Small intestine (tissue), 7 donors: Measurements from ENCODE around the gene CASK. TPM values are rescaled to one million over a fixed set of nuclear protein-coding genes. Genes with fewer than 3 reads are reported as not detected.

Experiments used
- DNase-seq, 2 donors: peaks; one replicate each; pipeline versions ENCODE4 v3.0.0 to v3.0.0-alpha.2; 2013
- FAIRE-seq: peaks from 2 replicates; lab custom pipeline; 2012; peaks lifted over from hg19 to GRCh38; lab: Jason Lieb, UNC
- H3K27ac ChIP-seq, 3 donors: one replicate each; pipeline ENCODE4 v1.5.1; 2013; ENCODE audit warnings: low read length in 2 of 3, mild to moderate bottlenecking in 2 of 3, control low read depth in 1 of 3, inconsistent platforms in 1 of 3, low read depth in 1 of 3, moderate library complexity in 1 of 3
- H3K27me3 ChIP-seq, 3 donors: one replicate each; pipeline ENCODE4 v1.6.1; 2013; ENCODE audit warnings: low read length in 3 of 3, inconsistent platforms in 1 of 3; ENCODE audit not compliant: control insufficient read depth in 3 of 3, insufficient read depth in 3 of 3
- H3K36me3 ChIP-seq, 3 donors: one replicate each; pipeline ENCODE4 v1.6.1; 2013; ENCODE audit warnings: low read length in 3 of 3, inconsistent platforms in 1 of 3, low read depth in 1 of 3, mild to moderate bottlenecking in 1 of 3, moderate library complexity in 1 of 3; ENCODE audit not compliant: control insufficient read depth in 3 of 3, insufficient read depth in 2 of 3
- H3K4me1 ChIP-seq, 3 donors: one replicate each; pipeline ENCODE4 v1.6.1; 2013; ENCODE audit warnings: low read length in 2 of 3, inconsistent platforms in 1 of 3, low read depth in 1 of 3, mild to moderate bottlenecking in 1 of 3, moderate library complexity in 1 of 3; ENCODE audit not compliant: control insufficient read depth in 3 of 3, insufficient read depth in 2 of 3
- H3K4me3 ChIP-seq, 3 donors: one replicate each; pipeline ENCODE4 v1.5.1; 2013; ENCODE audit warnings: low read length in 3 of 3, control low read depth in 1 of 3, inconsistent platforms in 1 of 3, low read depth in 1 of 3, mild to moderate bottlenecking in 1 of 3, moderate library complexity in 1 of 3
- H3K9me3 ChIP-seq, 2 donors: one replicate each; pipeline ENCODE4 v1.6.1; 2013; ENCODE audit warnings: low read depth in 1 of 2, low read length in 1 of 2; ENCODE audit not compliant: control insufficient read depth in 2 of 2, insufficient read depth in 1 of 2
- whole genome bisulfite sequencing, 3 donors: extraction: QIAGEN DNeasy Blood & Tissue Kit; methylation state at CpG; one replicate each; pipeline ENCODE4 v1.1.7; 2013; 5-methylcytosine and 5-hydroxymethylcytosine counted together
- polyA plus RNA-seq, 4 donors: library from polyadenylated mRNA; stranded (reverse) in 3 of 4; unstranded in 1 of 4; fragments of 200-250 nt in 3 of 4; fragments of 120-200 nt in 1 of 4; gene quantifications; one replicate each; pipeline versions ENCODE4 v1.2.1 to v1.2.3, GENCODE V29; 2013
- donor health status: healthy with polysubstance abuse.
- donor health status: control.
- donor health status: control.
- donor health status: Bipolar disorder and iron deficiency.
- donor health status: healthy.

CASK gene
- polyA plus RNA-seq, 4 donors = 16.5 to 77.8 (median 25.2) TPM

DNA sequence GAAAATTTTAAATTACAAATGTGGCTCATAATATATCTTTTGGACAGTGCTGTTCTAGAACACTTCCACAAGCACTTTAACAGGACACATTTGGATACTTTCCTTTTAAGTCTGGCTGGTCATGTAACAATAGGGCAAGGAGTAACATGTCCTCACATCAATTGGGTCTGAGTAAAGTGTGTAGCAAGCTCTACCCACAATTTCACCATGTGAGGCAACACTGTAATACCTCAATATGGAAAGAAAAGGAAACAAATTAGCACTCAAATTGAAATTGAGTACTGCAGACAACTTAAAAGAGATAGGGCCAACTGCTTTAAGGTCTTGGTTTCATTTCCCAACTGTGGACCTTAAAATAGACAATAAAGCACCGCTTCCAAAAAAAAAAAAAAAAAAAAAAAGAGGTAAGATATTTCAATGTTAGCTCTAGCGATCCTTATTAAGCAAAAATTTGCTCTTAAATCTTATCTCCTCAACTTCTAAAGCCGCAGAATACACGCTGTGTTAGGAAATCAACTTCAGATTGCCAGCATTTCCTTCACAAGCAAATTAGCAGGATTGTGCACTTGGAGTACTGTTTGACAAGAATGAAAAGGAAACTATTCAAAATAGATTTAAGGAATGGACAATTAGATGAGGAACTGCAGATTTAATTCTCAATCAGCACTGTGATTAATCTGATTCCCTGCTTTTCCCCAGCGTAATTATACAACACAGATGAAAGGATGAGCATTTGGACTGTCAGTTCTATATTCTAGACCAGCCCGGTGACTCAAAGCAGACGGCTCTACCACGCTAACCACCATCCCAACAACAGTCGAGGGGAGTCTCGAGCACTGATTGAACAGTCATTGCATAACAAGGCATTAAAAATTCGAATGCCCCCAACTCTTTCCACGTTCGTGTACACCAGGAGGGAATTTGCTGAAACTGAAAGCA, 1.6 kb downstream of the CASK start:
- Histone ChIP-seq H3K27me3 (no peaks in the 10 kb centered on the region), H3K36me3 (no peaks in the 10 kb centered on the region), H3K4me3 (peak overlapping the region; percentile 65 to 87 (median 66)), H3K9me3 (no peaks in the 10 kb centered on the region), H3K27ac (peak overlapping the region; percentile 39 to 88 (median 81)), H3K4me1 (no peaks in the 10 kb centered on the region)
- peak; percentile 33 to 38 for DNase-seq
- FAIRE-seq = no peak
- WGBS, 3 donors = 1 to 31% (median 13%) methylated on average over 13 of the region's 13 CpGs

GRCh38 chrX:41919870-41920269, 3.5 kb downstream of the CASK start:
- Histone ChIP-seq H3K27me3 (no peaks in the 10 kb centered on the region), H3K4me1 (no peaks in the 10 kb centered on the region), H3K4me3 (no peak overlapping the region), H3K9me3 (no peaks in the 10 kb centered on the region), H3K27ac (no peak overlapping the region), H3K36me3 (no peaks in the 10 kb centered on the region)
- DNase-seq (no peak), FAIRE-seq (peak; percentile 44)
- WGBS, 3 donors = 36 to 54% (median 49%) methylated on average over 2 of the region's 2 CpGs

DNA sequence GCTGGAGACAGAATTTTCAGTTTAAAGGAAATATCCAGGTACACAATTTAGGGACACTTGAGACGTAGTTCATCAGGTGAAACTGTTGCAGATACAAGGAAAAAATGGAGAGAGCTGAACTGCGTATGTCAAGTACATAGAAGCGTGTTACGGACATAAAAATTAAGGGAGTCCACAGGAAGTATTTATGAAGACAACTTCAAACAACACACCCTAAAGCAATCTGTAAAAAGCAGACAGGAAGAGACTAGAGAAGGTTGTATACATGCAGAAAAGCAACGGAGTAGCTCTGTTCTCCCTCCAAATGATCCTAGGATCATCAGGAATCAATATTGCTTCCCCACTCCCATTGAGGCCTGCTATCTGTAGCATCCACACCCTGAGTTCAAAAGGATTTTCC, 5.8 kb downstream of the CASK start:
- FAIRE-seq (no peak), DNase-seq (no peak)
- Histone ChIP-seq H3K4me3 (no peak overlapping the region), H3K27ac (peak overlapping the region in 1 of 3 donors; percentile 32), H3K36me3 (no peaks in the 10 kb centered on the region), H3K4me1 (no peaks in the 10 kb centered on the region), H3K27me3 (no peaks in the 10 kb centered on the region), H3K9me3 (no peaks in the 10 kb centered on the region)
- WGBS, 3 donors = 23 to 57% (median 46%) methylated on average over 5 of the region's 5 CpGs

DNA sequence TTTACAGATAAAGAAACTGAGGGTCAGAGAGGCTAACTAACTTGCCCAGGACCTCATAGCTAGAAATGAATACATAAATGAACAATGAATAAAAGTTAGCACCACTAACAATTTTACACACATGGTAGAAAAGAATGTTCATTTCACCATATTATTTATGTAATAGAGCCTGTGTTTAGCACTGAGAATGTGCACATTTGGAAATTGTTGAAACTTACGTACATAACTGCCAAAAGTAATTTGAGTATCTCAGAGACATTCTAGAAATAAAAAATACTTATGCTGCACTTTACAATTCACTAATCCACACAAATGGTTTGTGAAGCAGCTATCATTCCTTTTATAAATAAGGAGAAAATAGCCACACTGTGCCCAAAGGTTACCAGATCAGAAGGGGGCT, 9.9 kb downstream of the CASK start:
- Histone ChIP-seq H3K27me3 (no peaks in the 10 kb centered on the region), H3K36me3 (no peaks in the 10 kb centered on the region), H3K27ac (no peak overlapping the region), H3K4me1 (no peaks in the 10 kb centered on the region), H3K4me3 (no peak overlapping the region), H3K9me3 (no peaks in the 10 kb centered on the region)
- FAIRE-seq = no peak
- 56 to 94% (median 81%) methylated on average over 1 of the region's 1 CpG for whole genome bisulfite sequencing, 3 donors
- DNase-seq = no peak

- no peaks in the 10 kb centered on the region for H3K27me3 ChIP-seq
- H3K4me1 ChIP-seq = no peaks in the 10 kb centered on the region
- DNase-seq = no peak
- WGBS, 3 donors = 57 to 77% (median 61%) methylated on average over 4 of the region's 4 CpGs
- peaks cover 0 to 1% (median 0%) of the 10 kb centered on the region in 3 donors for H3K36me3 ChIP-seq
- FAIRE-seq = no peak
- no peaks in the 10 kb centered on the region for H3K9me3 ChIP-seq
- H3K4me3 ChIP-seq = no peak overlapping the region
- H3K27ac ChIP-seq = no peak overlapping the region
Observed at GRCh38 chrX:41912923-41913322, 10.4 kb downstream of the CASK start.

GRCh38 chrX:41909068-41909467, 14.3 kb downstream of the CASK start:
- peak overlapping the region in 1 of 3 donors; percentile 44 for H3K27ac ChIP-seq
- no peak for FAIRE-seq
- no peak for DNase-seq
- no peak overlapping the region for H3K4me3 ChIP-seq
- no peaks in the 10 kb centered on the region for H3K27me3 ChIP-seq
- H3K36me3 ChIP-seq = peaks cover 0 to 3% (median 0%) of the 10 kb centered on the region in 3 donors
- peaks cover 0 to 2% of the 10 kb centered on the region in 2 donors for H3K9me3 ChIP-seq
- no peaks in the 10 kb centered on the region for H3K4me1 ChIP-seq

GRCh38 chrX:41906515-41907187, 16.7 kb downstream of the CASK start:
- FAIRE-seq (no peak), DNase-seq (no peak)
- H3K4me3 ChIP-seq = no peak overlapping the region
- H3K36me3 ChIP-seq = peaks cover 0 to 6% (median 0%) of the 10 kb centered on the region in 3 donors
- WGBS, 3 donors = 84 to 86% (median 85%) methylated on average over 3 of the region's 3 CpGs
- peaks cover 0 to 6% of the 10 kb centered on the region in 2 donors for H3K9me3 ChIP-seq
- no peaks in the 10 kb centered on the region for H3K4me1 ChIP-seq
- no peaks in the 10 kb centered on the region for H3K27me3 ChIP-seq
- H3K27ac ChIP-seq = no peak overlapping the region

GRCh38 chrX:41903544-41903943, 19.8 kb downstream of the CASK start:
- Histone ChIP-seq H3K9me3 (peaks cover 0 to 17% of the 10 kb centered on the region in 2 donors), H3K36me3 (peaks cover 0 to 16% (median 0%) of the 10 kb centered on the region in 3 donors), H3K27ac (no peak overlapping the region), H3K27me3 (no peaks in the 10 kb centered on the region), H3K4me1 (no peaks in the 10 kb centered on the region), H3K4me3 (no peak overlapping the region)
- DNase-seq (no peak), FAIRE-seq (no peak)
- 28 to 53% (median 33%) methylated on average over 1 of the region's 1 CpG for WGBS, 3 donors
